WTC11 (cell line): ENCODE results near the gene SPACA5B. TPM values are rescaled to one million over a fixed set of nuclear protein-coding genes. Genes with fewer than 3 reads are reported as not detected.
"Not testable (repeated sequence)": the region's sequence is repeated elsewhere in the genome, so short reads cannot be mapped to it uniquely, and the experiment has no call there.

Experiments
- ATAC-seq: fragments of 200-7000 bp; cut with Tn5 transposase; 2 replicates; pipeline ENCODE4 v1.10.0; 2021; ENCODE audit warnings: mild to moderate bottlenecking, moderate library complexity
- CTCF ChIA-PET: fragments of 300-600 bp; sonication (Branson Sonifier 250); formaldehyde crosslinking; loops from one replicate; lab custom pipeline; 2021; ENCODE audit warnings: antibody characterized with exemption; lab: Charles Lee
- POLR2A ChIA-PET: fragments of 350-600 bp; sonication (Branson Sonifier 250); formaldehyde crosslinking; loops from one replicate; lab custom pipeline; 2021; ENCODE audit warnings: antibody characterized with exemption; lab: Charles Lee
- DNase-seq: peaks from one replicate; pipeline ENCODE4 v3.0.0; 2021; ENCODE audit warnings: low spot score
- H3K27ac Mint-ChIP-seq: 2 replicates; pipeline ENCODE4 v1.8.0; 2021; ENCODE audit warnings: mixed read lengths
- H3K27me3 Mint-ChIP-seq: 2 replicates; pipeline ENCODE4 v1.8.0; 2021; ENCODE audit warnings: low read depth, mild to moderate bottlenecking, moderate library complexity, mixed read lengths
- H3K36me3 Mint-ChIP-seq: 2 replicates; pipeline ENCODE4 v1.8.0; 2021; ENCODE audit warnings: mixed read lengths
- H3K4me1 Mint-ChIP-seq: 2 replicates; pipeline ENCODE4 v1.8.0; 2022; ENCODE audit warnings: mixed read lengths
- H3K4me3 Mint-ChIP-seq: 2 replicates; pipeline ENCODE4 v1.8.0; 2021; ENCODE audit warnings: mild to moderate bottlenecking, moderate library complexity, mixed read lengths
- H3K9me3 Mint-ChIP-seq: 2 replicates; pipeline ENCODE4 v1.8.0; 2021; ENCODE audit warnings: mixed read lengths
- CREM ChIP-seq: sonication (generic); formaldehyde crosslinking; IDR thresholded peaks from 2 replicates; pipeline ENCODE4 v1.8.1; 2022; ENCODE audit warnings: mild to moderate bottlenecking, missing genetic modification reagents, moderate library complexity
- FOXK1 ChIP-seq: sonication (generic); formaldehyde crosslinking; IDR thresholded peaks from 2 replicates; pipeline ENCODE4 v1.8.0; 2022; ENCODE audit warnings: mild to moderate bottlenecking, moderate library complexity, missing genetic modification reagents
- GTF2I ChIP-seq: fragments of 250-450 bp; sonication (Bioruptor Pico); conservative IDR thresholded peaks from 2 replicates; pipeline ENCODE4 v1.4.0; 2021; ENCODE audit warnings: mild to moderate bottlenecking
- IRF1 ChIP-seq: sonication (generic); formaldehyde crosslinking; IDR thresholded peaks from 2 replicates; pipeline ENCODE4 v1.8.0; 2023; ENCODE audit warnings: missing genetic modification reagents
- IRF2 ChIP-seq: sonication (generic); formaldehyde crosslinking; IDR thresholded peaks from 2 replicates; pipeline ENCODE4 v1.8.0; 2022; ENCODE audit warnings: low read depth, missing genetic modification reagents, borderline replicate concordance
- NR2C2 ChIP-seq: sonication (generic); formaldehyde crosslinking; IDR thresholded peaks from 2 replicates; pipeline ENCODE4 v1.8.0; 2022; ENCODE audit warnings: mild to moderate bottlenecking, missing genetic modification reagents
- ZBTB21 ChIP-seq: sonication (generic); formaldehyde crosslinking; IDR thresholded peaks from 2 replicates; pipeline ENCODE4 v1.8.1; 2023; ENCODE audit warnings: mild to moderate bottlenecking, missing genetic modification reagents, borderline replicate concordance
- ZBTB43 ChIP-seq: sonication (generic); formaldehyde crosslinking; IDR thresholded peaks from 2 replicates; pipeline ENCODE4 v1.8.1; 2023; ENCODE audit warnings: mild to moderate bottlenecking, missing genetic modification reagents
- ZNF232 ChIP-seq: sonication (generic); formaldehyde crosslinking; IDR thresholded peaks from 2 replicates; pipeline ENCODE4 v1.8.0; 2022; ENCODE audit warnings: mild to moderate bottlenecking, missing genetic modification reagents
- ZNF317 ChIP-seq: sonication (generic); formaldehyde crosslinking; IDR thresholded peaks from 2 replicates; pipeline ENCODE4 v1.8.1; 2023; ENCODE audit warnings: low read depth, mild to moderate bottlenecking, moderate library complexity, missing genetic modification reagents, borderline replicate concordance
- total RNA-seq: library from RNA; stranded (reverse); gene quantifications from 3 replicates; pipeline ENCODE4 v1.2.3, GENCODE V29; 2021

The SPACA5B gene
- total RNA-seq, 1 experiment from 2014 or later = not detected

GRCh38 chrX:48180811-48181210 lies 50.4 kb downstream of the SPACA5B start:
- CTCF ChIA-PET = no interaction called here
- POLR2A ChIA-PET = no interaction called here
- DNase-seq (no peak), ATAC-seq (no peak)
- Mint-ChIP-seq H3K27ac (no peak overlapping the region), H3K36me3 (no peaks in the 10 kb centered on the region)
- TF ChIP-seq ZNF232 (CRISPR knock-in tag) (no peak), ZBTB21 (CRISPR knock-in tag) (no peak), IRF1 (CRISPR knock-in tag) (no peak), FOXK1 (no peak), NR2C2 (CRISPR knock-in tag) (no peak), CREM (no peak), ZNF317 (CRISPR knock-in tag) (no peak), GTF2I (CRISPR knock-in tag) (no peak), ZBTB43 (CRISPR knock-in tag) (no peak), IRF2 (no peak)
- TF ChIP-seq, all 79 proteins: peak for 0
- Mint-ChIP-seq H3K27me3 (no peaks in the 10 kb centered on the region; the same call in 1 of the 2 replicates), H3K4me1 (no peaks in the 10 kb centered on the region), H3K9me3 (no peaks in the 10 kb centered on the region), H3K4me3 (no peak overlapping the region)

GRCh38 chrX:48181882-48182281 lies 51.5 kb downstream of the SPACA5B start:
- POLR2A ChIA-PET, H3K27me3 Mint-ChIP-seq, ATAC-seq, H3K4me3 Mint-ChIP-seq, H3K4me1 Mint-ChIP-seq, DNase-seq, H3K9me3 Mint-ChIP-seq, H3K36me3 Mint-ChIP-seq, H3K27ac Mint-ChIP-seq, CTCF ChIA-PET: not testable (repeated sequence)

Other genes with a start within 250 kb of the SPACA5B start
- gene ZNF182, start 126.6 kb upstream of the SPACA5B start, total RNA-seq = 6.2 to 8.6 TPM (median 8.1 TPM) in 3 replicates
- gene SPACA5, start 123.6 kb upstream of the SPACA5B start, total RNA-seq = not detected in 3 replicates
- gene ZNF630, start 59.0 kb upstream of the SPACA5B start, total RNA-seq = 1.3 to 2.1 TPM (median 1.9 TPM) in 3 replicates
- not detected in 3 replicates for gene SSX5, start 66.2 kb downstream of the SPACA5B start, total RNA-seq
- 0.34 TPM in 1 of 3 replicates, not detected in the others for gene SSX1, start 124.8 kb downstream of the SPACA5B start, total RNA-seq
- gene SSX3, start 226.1 kb downstream of the SPACA5B start, total RNA-seq = 0.25 TPM in 1 of 3 replicates, not detected in the others